Nephron (organoid): ENCODE results near the gene KPNA3.
A peak's percentile ranks its signal among the peaks of the same experiment; 100 is the strongest.

Experiments used
- H3K27ac Mint-ChIP-seq, 3 experiments: 2 replicates each; pipeline ENCODE4 v1.8.0; 2020; ENCODE audit warnings: mixed read lengths in 3 of 3, mild to moderate bottlenecking in 2 of 3, moderate library complexity in 1 of 3
- H3K27me3 Mint-ChIP-seq: 2 replicates; pipeline ENCODE4 v1.8.0; 2021; ENCODE audit warnings: low read depth, mild to moderate bottlenecking, moderate library complexity, mixed read lengths
- H3K36me3 Mint-ChIP-seq: 2 replicates; pipeline ENCODE4 v1.8.0; 2020; ENCODE audit warnings: low read depth, mixed read lengths
- H3K4me1 Mint-ChIP-seq: 2 replicates; pipeline ENCODE4 v1.8.0; 2020; ENCODE audit warnings: mixed read lengths
- H3K4me3 Mint-ChIP-seq, 3 experiments: 2 replicates each; pipeline ENCODE4 v1.8.0; 2020; ENCODE audit warnings: mild to moderate bottlenecking in 3 of 3, mixed read lengths in 3 of 3, moderate library complexity in 2 of 3
- H3K9me3 Mint-ChIP-seq: 2 replicates; pipeline ENCODE4 v1.8.0; 2020; ENCODE audit warnings: mixed read lengths
- CTCF ChIP-seq, 3 experiments: fragments of 200-600 bp; sonication (generic); IDR thresholded peaks; one replicate each; pipeline ENCODE4 v1.5.0; 2021; ENCODE audit warnings: antibody characterized with exemption in 3 of 3; ENCODE audit not compliant: unreplicated experiment in 3 of 3

KPNA3 gene

DNA sequence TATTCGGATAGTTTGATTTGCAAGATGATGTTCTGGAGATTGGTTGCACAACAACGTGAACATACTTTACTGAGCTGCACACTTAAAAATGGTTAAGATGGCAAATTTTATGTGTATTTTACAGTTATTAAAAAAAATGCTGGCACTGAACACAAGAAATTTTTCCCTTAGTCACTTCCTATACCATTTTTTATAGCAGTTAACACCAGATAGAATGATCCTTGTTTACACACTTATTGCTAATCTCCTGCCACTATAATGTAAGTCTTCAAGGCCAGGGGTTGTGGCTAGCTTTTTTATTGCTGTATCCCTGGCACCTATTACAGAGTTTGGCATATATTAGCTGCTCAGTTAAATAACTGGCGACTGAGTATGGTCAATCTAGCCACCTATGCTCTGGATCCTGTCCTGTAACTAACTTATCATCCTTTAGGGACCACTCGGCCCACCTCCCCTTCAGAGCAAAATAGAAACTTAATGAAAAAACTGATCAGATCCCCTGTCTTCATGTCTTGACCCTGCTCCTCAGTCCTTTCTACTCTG lies 99.2 kb downstream of the KPNA3 start:
- Mint-ChIP-seq H3K36me3 (peaks cover 12% of the 10 kb centered on the region), H3K27me3 (no peaks in the 10 kb centered on the region), H3K4me3 (peak overlapping the region; percentile 28 to 56 (median 40)), H3K9me3 (no peaks in the 10 kb centered on the region), H3K4me1 (peaks cover 8% of the 10 kb centered on the region), H3K27ac (no peak overlapping the region)
- no peak for TF ChIP-seq CTCF (IDR thresholded peaks at IDR 0.05; ENCODE audit: unreplicated experiment in 3 of 3)

DNA sequence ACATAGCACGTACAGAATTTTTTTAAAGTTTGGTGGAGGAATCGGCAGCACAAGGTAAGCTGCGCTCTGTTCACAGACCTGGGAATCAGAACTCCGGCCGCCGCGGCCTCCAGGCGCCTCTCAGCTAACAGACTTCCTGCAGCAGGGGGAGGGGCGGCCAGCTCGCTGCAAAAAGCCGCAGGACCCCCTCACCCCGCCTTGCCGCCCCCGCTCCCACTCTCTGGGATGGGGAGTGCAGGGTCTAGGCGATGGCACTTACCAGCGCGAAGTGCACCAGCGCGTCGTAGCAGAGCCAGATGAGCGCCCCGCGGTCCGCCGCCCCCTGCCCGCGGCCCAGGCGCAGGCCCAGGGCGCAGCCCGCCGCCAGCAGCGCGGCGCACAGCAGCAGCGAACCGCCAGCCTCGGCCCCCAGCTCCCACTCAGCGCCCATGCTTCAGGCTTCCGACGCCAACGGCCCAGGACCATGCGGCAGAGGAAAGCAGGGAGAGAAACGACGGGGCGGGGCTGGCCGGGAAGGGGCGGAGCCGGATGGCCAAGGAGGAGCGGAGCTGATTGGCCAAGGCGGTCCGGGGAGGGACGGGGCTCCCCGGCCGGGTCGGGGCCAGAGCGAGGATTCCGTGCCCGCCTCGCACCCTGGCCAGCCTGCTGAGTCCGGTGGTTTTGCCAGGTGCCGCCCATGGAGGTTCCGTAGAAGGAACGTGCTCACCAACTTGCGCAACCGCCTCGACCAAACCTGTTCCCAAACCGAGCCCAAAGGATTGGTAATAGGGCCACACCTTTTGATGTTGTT lies 101.3 kb downstream of the KPNA3 start, which contains the start of gene EBPL:
EBPL (minus strand) TSS at position 492 of the 790 bp plus-strand sequence; CDS start at position 430, 62 bp downstream.
- no peak for TF ChIP-seq CTCF (IDR thresholded peaks at IDR 0.05; ENCODE audit: unreplicated experiment in 3 of 3)
- H3K4me3 Mint-ChIP-seq = peak within 1 kb of the TSS; percentile 93 to 96 (median 96)
- peaks cover 13% of the 10 kb centered on the region for H3K36me3 Mint-ChIP-seq
- H3K27me3 Mint-ChIP-seq = no peaks in the 10 kb centered on the region
- H3K27ac Mint-ChIP-seq = peak within 1 kb of the TSS; percentile 92 to 97 (median 93)
- H3K4me1 Mint-ChIP-seq = peaks cover 8% of the 10 kb centered on the region
- H3K9me3 Mint-ChIP-seq = no peaks in the 10 kb centered on the region

GRCh38 chr13:49690133-49690994 lies 102.1 kb downstream of the KPNA3 start:
- H3K27ac Mint-ChIP-seq = peak overlapping the region; percentile 92 to 97 (median 93)
- peaks cover 8% of the 10 kb centered on the region for H3K4me1 Mint-ChIP-seq
- H3K27me3 Mint-ChIP-seq = no peaks in the 10 kb centered on the region
- no peaks in the 10 kb centered on the region for H3K9me3 Mint-ChIP-seq
- peaks cover 21% of the 10 kb centered on the region for H3K36me3 Mint-ChIP-seq
- no peak for TF ChIP-seq CTCF (IDR thresholded peaks at IDR 0.05; ENCODE audit: unreplicated experiment in 3 of 3)
- H3K4me3 Mint-ChIP-seq = peak overlapping the region; percentile 93 to 96 (median 96)

DNA sequence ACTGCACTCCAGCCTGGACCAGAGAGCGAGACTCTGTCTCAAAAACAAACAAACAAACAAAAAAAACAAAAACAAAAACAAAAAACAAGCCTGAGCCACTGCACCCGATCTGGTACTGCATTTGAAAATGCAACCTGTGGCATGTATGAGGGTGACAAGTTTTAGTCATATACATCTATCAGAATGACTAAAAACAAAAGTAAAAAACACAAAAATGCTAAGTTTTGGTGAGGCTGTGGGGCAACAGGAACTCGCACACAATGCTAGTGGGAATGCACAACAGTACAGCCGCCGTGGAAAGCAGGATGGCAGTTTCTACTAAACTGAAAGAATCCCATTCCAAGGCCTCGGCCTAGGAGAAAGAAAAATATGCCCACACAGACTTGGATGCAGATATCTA lies 109.0 kb downstream of the KPNA3 start:
- H3K27me3 Mint-ChIP-seq = no peaks in the 10 kb centered on the region
- no peak overlapping the region for H3K27ac Mint-ChIP-seq
- peaks cover 3% of the 10 kb centered on the region for H3K9me3 Mint-ChIP-seq
- peaks cover 5% of the 10 kb centered on the region for H3K4me1 Mint-ChIP-seq
- H3K4me3 Mint-ChIP-seq = no peak overlapping the region
- H3K36me3 Mint-ChIP-seq = peaks cover 48% of the 10 kb centered on the region
- TF ChIP-seq CTCF (IDR thresholded peaks at IDR 0.05; ENCODE audit: unreplicated experiment in 3 of 3) = no peak

DNA sequence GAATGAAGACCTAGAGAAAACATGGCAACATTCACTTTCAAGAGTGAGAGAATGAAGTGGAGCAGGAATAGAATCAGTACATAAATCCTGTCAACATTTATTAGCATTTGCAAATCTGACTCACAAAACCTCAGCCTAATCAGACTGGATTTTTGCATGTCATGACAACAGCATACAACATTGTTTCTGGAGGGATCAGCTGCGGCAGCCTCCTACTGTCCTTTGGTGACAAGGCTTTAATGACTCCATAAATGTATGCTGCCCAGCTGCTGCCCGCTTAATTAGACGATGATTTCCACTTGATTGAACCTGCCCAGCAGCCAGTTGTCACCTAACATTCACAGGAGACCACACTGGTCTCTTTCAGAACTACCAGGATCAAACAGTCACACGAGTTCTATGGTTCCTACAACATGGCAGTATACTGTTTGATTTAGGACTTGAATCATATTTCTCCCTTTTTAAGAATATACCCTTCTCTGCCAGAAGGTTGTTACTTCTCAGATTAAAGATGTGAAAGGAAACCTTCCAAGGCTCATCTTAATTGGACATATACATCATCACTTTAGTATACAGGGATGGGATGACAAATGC lies 110.5 kb downstream of the KPNA3 start:
- Mint-ChIP-seq H3K9me3 (peaks cover 7% of the 10 kb centered on the region), H3K27ac (no peak overlapping the region), H3K27me3 (no peaks in the 10 kb centered on the region), H3K4me3 (no peak overlapping the region), H3K36me3 (peaks cover 54% of the 10 kb centered on the region), H3K4me1 (peaks cover 5% of the 10 kb centered on the region)
- TF ChIP-seq CTCF (IDR thresholded peaks at IDR 0.05; ENCODE audit: unreplicated experiment in 3 of 3) = no peak
